BE2C (cell line): ENCODE measurements around the gene SSMEM1.

Source experiments
- DNase-seq: peaks from one replicate; pipeline ENCODE4 v3.0.0-alpha.2; 2020
- H3K27me3 ChIP-seq: fragments of 250-450 bp; sonication (Bioruptor Pico); 2 replicates; pipeline ENCODE4 v1.5.1; 2020; ENCODE audit warnings: mild to moderate bottlenecking
- H3K36me3 ChIP-seq: fragments of 250-450 bp; sonication (Bioruptor Pico); 2 replicates; pipeline ENCODE4 v1.5.1; 2020; ENCODE audit warnings: mild to moderate bottlenecking
- H3K4me1 ChIP-seq: fragments of 250-450 bp; sonication (Bioruptor Pico); 2 replicates; pipeline ENCODE4 v1.5.1; 2020
- H3K4me3 ChIP-seq: 2 replicates; pipeline ENCODE4 v1.5.1; 2011; ENCODE audit warnings: low read depth, low read length
- H3K9me3 ChIP-seq: fragments of 250-450 bp; sonication (Bioruptor Pico); 2 replicates; pipeline ENCODE4 v1.5.1; 2020
- CTCF ChIP-seq: IDR thresholded peaks from 2 replicates; pipeline ENCODE4 v1.5.1; 2012; ENCODE audit warnings: mild to moderate bottlenecking, low read depth, low read length

The SSMEM1 gene

DNA sequence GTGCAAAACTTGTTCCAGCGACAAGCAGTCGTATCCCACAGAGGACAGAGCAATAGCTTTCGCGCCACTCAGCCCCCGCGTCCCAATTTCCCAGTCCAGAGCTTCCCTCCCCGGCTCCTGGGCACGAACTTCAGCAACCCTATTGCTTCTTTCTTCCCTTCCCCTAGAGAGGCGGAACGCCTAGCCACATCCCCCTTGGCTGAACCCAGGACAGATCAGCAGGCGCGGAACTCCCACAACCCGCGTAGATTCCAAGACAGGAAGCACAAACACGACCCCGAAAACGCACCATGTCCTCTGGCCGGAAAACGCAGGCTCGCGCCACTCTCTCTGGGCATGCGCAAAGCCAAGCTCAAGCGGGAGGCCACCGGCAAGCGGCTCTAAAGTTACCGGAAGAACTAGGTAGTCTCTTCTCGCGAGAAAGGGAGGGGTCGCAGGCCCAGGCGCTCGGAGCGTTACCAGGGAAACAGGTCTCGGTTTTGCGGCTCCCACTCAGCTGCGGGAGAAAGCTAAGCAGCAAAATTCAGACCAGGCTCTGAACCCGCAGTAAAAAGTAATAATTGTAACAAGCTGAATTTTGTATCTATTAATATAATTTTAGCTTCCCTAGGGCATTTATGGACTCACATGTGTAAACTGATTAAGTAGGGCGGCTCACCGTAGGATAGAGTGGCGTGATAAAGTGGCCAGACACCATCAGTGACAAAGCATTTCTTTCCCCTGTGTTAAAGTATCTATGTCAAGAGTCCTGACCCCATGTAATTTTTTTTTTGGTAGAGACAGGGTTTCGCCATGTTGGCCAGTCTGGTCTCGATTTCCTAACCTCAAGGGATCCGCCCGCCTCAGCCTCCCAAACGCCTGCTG lies 2.3 kb upstream of the SSMEM1 start, which contains the start of gene TMEM209:
TMEM209 (minus strand) TSS at position 323 of the 864 bp plus-strand sequence; CDS start at position 292, 31 bp downstream.
- peak within 1 kb of the TSS; percentile 97 for H3K4me3 ChIP-seq
- H3K27me3 ChIP-seq = no peaks in the 10 kb centered on the region
- H3K36me3 ChIP-seq = peaks cover 22% of the 10 kb centered on the region
- no peaks in the 10 kb centered on the region for H3K9me3 ChIP-seq
- TF ChIP-seq CTCF = no peak
- peak; percentile 98 for DNase-seq
- no peaks in the 10 kb centered on the region for H3K4me1 ChIP-seq

GRCh38 chr7:130207033-130207432 lies 627 bp upstream of the SSMEM1 start:
- H3K9me3 ChIP-seq = no peaks in the 10 kb centered on the region
- H3K36me3 ChIP-seq = peaks cover 15% of the 10 kb centered on the region
- no peak overlapping the region for H3K4me3 ChIP-seq
- H3K4me1 ChIP-seq = no peaks in the 10 kb centered on the region
- TF ChIP-seq CTCF = no peak
- DNase-seq = no peak
- H3K27me3 ChIP-seq = no peaks in the 10 kb centered on the region

DNA sequence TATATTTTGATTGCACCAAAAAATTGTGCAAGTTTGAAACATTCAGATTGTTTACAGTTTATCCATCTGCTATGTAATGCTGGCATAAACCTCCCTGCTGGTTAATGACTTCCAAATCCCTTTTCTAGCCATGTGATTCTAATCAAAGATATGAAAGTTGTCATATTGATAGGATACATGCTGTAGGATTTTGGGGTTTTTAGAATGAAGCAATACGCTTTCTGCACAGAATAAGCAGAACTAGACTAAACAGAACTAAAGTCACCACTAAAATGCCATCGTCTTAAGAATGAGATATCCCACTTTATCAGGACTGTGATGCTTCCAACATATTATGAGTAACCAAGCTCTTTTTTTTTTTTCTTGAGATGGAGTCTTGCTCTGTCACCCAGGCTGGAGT lies 856 bp downstream of the SSMEM1 start:
- no peaks in the 10 kb centered on the region for H3K4me1 ChIP-seq

DNA sequence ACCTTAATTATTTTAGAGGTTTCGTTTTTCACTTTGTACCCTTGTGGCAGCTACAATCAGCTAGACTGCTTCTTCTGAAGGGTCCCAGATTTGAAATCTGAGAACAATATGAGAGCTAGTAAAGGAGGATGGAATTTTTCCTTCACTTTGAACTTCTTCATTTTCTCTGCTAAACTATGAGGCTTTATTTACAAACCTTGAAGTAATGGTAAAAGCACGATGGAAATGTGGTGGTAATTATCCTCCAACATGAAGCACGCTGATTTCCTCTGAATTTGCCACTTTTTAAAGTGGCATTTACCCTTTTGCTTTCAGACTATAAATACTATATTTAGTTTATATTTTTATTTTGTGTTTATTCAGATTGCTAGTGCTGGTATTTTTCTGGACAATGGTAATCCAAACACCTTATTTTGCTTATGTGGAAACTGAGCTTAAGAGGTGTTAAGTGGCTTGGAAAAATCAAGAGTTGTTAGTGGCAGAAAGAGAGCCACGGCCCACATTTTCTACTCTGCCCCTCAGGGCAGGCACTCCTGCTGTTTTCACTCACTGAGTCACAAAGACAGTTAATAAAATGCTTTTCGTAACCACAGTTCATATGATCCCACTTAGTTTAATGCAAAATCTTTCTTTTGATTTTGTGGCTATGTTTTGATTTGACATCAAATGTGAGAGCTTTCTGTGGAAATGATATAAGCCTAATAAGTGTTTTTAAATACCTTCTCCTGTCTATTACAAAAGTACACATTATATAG lies 2.7 kb downstream of the SSMEM1 start:
- H3K4me1 ChIP-seq = no peaks in the 10 kb centered on the region
- H3K9me3 ChIP-seq = no peaks in the 10 kb centered on the region
- H3K27me3 ChIP-seq = no peaks in the 10 kb centered on the region
- H3K36me3 ChIP-seq = no peaks in the 10 kb centered on the region
- no peak overlapping the region for H3K4me3 ChIP-seq
- no peak for DNase-seq
- TF ChIP-seq CTCF = no peak

More for the DNA sequence above, 856 bp downstream of the SSMEM1 start:
- no peak overlapping the region for H3K4me3 ChIP-seq
- H3K36me3 ChIP-seq = peaks cover 2% of the 10 kb centered on the region
- H3K27me3 ChIP-seq = no peaks in the 10 kb centered on the region
- no peak for TF ChIP-seq CTCF
- DNase-seq = no peak
- no peaks in the 10 kb centered on the region for H3K9me3 ChIP-seq

DNA sequence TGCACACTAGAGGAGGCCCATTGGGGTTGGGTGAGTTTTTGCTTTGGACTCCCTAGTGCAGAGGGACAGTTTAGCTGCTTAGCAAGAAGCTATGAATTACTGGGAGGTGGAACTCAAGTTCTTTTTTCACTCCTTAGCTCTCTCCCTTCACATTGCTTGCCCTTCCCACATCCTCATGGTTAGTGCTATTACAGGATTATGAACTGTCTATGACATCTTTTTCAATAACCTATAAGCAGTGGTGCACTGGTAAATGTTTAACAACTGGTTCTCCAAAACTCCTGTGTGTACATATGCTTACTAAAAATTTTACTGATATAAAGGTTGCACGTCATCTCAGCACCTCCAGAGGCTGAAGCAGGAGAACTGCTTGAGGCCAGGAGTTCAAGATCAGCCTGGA lies 6.2 kb downstream of the SSMEM1 start:
- H3K9me3 ChIP-seq = no peaks in the 10 kb centered on the region
- no peak for TF ChIP-seq CTCF
- no peaks in the 10 kb centered on the region for H3K36me3 ChIP-seq
- no peaks in the 10 kb centered on the region for H3K27me3 ChIP-seq
- DNase-seq = no peak
- H3K4me3 ChIP-seq = no peak overlapping the region
- H3K4me1 ChIP-seq = no peaks in the 10 kb centered on the region
